DMS79 (cell line): Measurements from ENCODE around the gene LAMB4.

Source experiments
- DNase-seq: peaks from one replicate; lab custom pipeline; 2025; lab: John Stamatoyannopoulos, UW

Gene LAMB4

GRCh38 chr7:108012499-108013430 lies 117.4 kb downstream of the LAMB4 start:
- DNase-seq = peak; percentile 60

- DNase-seq = no peak
Measured at GRCh38 chr7:108010377-108010776, 119.8 kb downstream of the LAMB4 start.

- DNase-seq = no peak
Measured at GRCh38 chr7:108009873-108010272, 120.3 kb downstream of the LAMB4 start.

- no peak for DNase-seq
Measured at GRCh38 chr7:108008827-108009226, 121.3 kb downstream of the LAMB4 start.

GRCh38 chr7:108008240-108008639 lies 121.9 kb downstream of the LAMB4 start:
- no peak for DNase-seq

- no peak for DNase-seq
Measured at GRCh38 chr7:108007762-108008161, 122.4 kb downstream of the LAMB4 start.

- DNase-seq = no peak
Measured at GRCh38 chr7:108007261-108007660, 122.9 kb downstream of the LAMB4 start.

GRCh38 chr7:108004220-108005142 lies 125.7 kb downstream of the LAMB4 start:
- DNase-seq = no peak

- no peak for DNase-seq
Measured at GRCh38 chr7:108003599-108003935, 126.6 kb downstream of the LAMB4 start.

GRCh38 chr7:108002726-108003598 lies 127.2 kb downstream of the LAMB4 start, which contains the start of gene LAMB1:
TSS of gene LAMB1 (minus strand) at chr7:108003161. CDS start at chr7:108002885, 276 bp downstream.
- DNase-seq = peak; percentile 26

GRCh38 chr7:108001764-108002725 lies 128.1 kb downstream of the LAMB4 start:
- no peak for DNase-seq

- no peak for DNase-seq
Measured at GRCh38 chr7:108000875-108001763, 129.0 kb downstream of the LAMB4 start.

GRCh38 chr7:107999779-108000560 lies 130.2 kb downstream of the LAMB4 start:
- no peak for DNase-seq

GRCh38 chr7:107998660-107999480 lies 131.3 kb downstream of the LAMB4 start:
- no peak for DNase-seq

- DNase-seq = no peak
Measured at GRCh38 chr7:107998150-107998549, 132.0 kb downstream of the LAMB4 start.

- no peak for DNase-seq
Measured at GRCh38 chr7:107996072-107996882, 133.9 kb downstream of the LAMB4 start.
